AG09309 (cell line): Measurements from ENCODE around the gene GPR37L1.

Source experiments
- DNase-seq: peaks from one replicate; pipeline ENCODE4 v3.0.0-alpha.2; 2010; ENCODE audit warnings: low read depth
- H3K4me3 ChIP-seq: 2 replicates; pipeline ENCODE4 v1.5.1; 2011; ENCODE audit warnings: mild to moderate bottlenecking, low read depth, low read length, moderate library complexity; ENCODE audit not compliant: control insufficient read depth
- CTCF ChIP-seq: IDR thresholded peaks from 2 replicates; pipeline ENCODE4 v1.5.1; 2011; ENCODE audit warnings: mild to moderate bottlenecking, low read depth, low read length, inconsistent platforms; ENCODE audit not compliant: insufficient read depth, control insufficient read depth; ENCODE audit errors: missing control alignments

The GPR37L1 gene

GRCh38 chr1:202123336-202123813 is 658 bp downstream of the GPR37L1 start:
- no peak for DNase-seq
- H3K4me3 ChIP-seq = no peak overlapping the region
- no peak for TF ChIP-seq CTCF

- TF ChIP-seq CTCF = no peak
- no peak overlapping the region for H3K4me3 ChIP-seq
- DNase-seq = no peak
Observed at GRCh38 chr1:202124142-202124541, 1.4 kb downstream of the GPR37L1 start.

GRCh38 chr1:202125611-202126010 is 2.9 kb downstream of the GPR37L1 start:
- no peak for DNase-seq
- TF ChIP-seq CTCF = no peak

GRCh38 chr1:202126426-202126825 is 3.7 kb downstream of the GPR37L1 start:
- no peak for TF ChIP-seq CTCF
- no peak for DNase-seq
- no peak overlapping the region for H3K4me3 ChIP-seq

More at GRCh38 chr1:202125611-202126010, 2.9 kb downstream of the GPR37L1 start:
- no peak overlapping the region for H3K4me3 ChIP-seq

GRCh38 chr1:202127061-202127460 is 4.3 kb downstream of the GPR37L1 start:
- TF ChIP-seq CTCF = no peak
- no peak overlapping the region for H3K4me3 ChIP-seq
- DNase-seq = no peak

GRCh38 chr1:202127836-202128622 is 5.3 kb downstream of the GPR37L1 start:
- TF ChIP-seq CTCF = no peak
- H3K4me3 ChIP-seq = no peak overlapping the region
- DNase-seq = no peak
